8988T (cell line): ENCODE results near the gene LHPP.
"Not testable (repeated sequence)": the region's sequence is repeated elsewhere in the genome, so short reads cannot be mapped to it uniquely, and the experiment has no call there.

Experiments
- DNase-seq: peaks from one replicate; pipeline ENCODE4 v3.0.0; 2011

The LHPP gene

GRCh38 chr10:124539935-124540641 is 78.5 kb downstream of the LHPP start:
- peak; percentile 91 for DNase-seq

DNA sequence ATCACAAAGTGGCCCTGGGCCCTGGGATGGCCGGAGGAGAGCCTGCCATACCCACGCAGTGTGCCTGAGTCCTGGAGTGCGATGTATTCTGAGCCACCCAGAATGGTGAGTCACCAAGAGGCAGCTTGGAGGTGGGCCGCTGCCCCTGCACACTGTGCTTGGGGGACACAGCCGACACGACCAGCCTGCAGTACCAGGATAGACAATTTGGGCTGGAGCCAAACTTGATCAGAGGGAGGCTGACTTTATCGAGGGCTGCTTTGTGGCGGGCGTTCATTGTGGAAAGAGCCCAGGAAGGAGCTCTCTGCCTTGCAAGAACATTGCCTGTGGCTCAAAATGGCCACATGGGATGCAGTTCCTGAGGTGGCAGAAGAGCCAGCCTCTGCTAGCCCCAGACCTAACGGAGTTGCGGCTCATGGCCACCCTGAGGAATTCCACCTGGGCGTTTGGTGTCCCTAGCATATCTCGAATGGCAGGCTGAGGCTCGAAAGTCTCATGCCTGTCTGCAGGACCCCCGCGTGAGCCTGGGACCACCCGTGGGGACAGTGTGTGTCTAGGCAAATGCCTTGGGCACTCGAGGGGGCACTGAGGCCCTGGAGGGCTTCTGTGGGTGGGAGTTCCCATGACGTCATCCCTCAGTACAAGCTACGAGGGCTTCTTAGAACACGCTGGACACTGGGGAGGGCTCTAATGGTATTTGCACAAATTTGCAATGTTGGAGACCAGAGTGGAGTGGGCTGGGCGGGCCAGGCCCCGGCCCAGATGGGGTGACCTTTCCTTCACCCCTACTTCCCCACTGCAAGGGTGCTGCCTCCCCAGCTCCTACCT is 79.7 kb downstream of the LHPP start:
- no peak for DNase-seq

GRCh38 chr10:124542336-124542735 is 80.7 kb downstream of the LHPP start:
- DNase-seq, result no peak

DNA sequence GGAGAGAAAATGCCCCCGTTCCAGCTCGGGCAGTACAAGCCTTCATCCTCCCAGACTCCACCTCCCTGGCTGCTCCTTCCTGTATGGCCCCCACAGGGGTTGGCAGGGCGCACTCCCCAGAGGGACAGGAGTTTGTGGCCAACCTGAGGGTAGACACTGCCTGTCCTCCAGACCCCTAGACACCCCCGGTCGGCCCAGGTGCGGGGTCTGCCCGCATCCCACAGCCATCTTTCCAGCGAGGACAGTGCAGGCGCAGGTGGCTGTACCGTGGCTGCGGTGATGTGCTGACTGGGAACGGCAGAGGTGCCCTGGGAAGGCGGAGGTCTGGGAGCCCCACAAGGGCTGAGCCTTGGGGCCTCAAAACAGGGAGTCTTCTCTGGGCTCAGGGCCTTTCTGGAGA is 81.5 kb downstream of the LHPP start:
- DNase-seq, result no peak

DNA sequence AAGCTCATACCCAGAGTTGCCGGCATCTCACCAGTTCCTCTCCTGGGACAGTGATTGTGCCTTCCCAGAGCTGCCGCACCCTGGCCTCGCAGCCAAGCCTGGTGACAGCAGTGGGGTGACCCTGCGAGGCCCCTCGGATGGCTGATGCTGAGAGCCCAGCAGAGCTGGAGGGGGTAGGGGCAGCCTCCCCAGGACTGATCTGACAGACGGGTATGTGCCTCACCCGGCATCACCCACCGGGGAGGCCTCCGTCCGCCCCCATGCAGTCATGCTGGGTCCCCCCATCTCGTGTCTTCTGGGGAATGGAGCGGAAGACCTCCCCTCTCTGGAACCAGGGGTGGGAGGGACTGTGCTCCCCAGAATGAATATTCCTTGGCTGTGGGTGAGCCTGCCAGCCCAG is 82.3 kb downstream of the LHPP start:
- no peak for DNase-seq

DNA sequence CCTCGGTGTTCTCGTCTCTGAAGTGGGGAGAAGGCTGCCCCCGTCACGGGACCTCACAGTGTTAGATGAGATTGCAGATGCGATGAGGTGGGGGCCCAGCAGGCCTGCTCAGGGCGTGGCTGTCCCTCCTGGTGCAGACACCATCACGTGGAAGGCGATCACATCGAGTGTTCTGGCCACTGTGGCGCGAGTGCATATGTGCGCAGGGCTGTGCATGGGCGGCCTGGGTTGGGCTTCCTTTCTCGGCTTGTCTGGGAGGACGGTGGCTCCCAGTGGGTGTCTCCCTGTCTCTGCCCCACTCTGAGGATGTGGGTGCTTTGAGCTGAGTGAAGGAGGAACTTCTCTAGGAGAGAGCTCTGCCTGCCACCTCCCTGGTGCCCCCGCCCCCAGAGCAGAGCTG is 83.1 kb downstream of the LHPP start:
- no peak for DNase-seq

DNA sequence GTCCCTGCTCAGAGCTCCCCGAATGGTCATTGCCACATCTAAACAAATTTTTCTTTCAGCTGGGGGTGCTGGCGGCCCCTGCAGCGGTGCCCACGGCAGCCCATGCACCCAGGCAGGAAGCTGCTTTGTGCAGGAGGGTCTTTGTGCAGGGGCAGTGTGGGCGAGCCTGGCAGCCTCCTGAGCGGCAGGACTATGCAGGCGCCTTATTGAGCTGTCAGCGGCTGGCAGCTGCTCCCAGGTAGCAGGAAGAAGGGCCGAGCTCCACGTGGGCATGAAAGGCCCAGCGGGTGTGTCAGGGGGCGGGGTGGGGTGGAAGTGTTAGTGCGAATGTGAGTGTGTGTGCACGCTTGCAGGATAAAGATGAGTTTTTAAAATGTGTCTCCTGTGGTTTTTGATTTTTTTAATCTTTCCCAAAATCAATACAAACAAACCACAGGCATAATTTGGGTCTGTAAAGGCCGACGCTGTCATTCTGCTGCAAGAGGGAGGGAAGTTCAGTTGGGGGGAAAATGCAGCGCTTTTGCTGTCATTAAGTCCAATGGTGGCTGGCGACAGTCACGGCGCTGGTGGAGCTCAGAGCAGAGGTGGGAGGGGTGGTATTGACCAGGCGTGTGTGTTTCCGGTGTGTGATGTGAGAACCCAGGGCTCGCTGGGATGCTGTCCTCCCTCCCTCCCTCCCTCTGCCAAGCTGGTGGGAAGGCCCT is 83.9 kb downstream of the LHPP start:
- no peak for DNase-seq

- DNase-seq, result no peak
Measured at GRCh38 chr10:124546055-124546369, 84.4 kb downstream of the LHPP start.

DNA sequence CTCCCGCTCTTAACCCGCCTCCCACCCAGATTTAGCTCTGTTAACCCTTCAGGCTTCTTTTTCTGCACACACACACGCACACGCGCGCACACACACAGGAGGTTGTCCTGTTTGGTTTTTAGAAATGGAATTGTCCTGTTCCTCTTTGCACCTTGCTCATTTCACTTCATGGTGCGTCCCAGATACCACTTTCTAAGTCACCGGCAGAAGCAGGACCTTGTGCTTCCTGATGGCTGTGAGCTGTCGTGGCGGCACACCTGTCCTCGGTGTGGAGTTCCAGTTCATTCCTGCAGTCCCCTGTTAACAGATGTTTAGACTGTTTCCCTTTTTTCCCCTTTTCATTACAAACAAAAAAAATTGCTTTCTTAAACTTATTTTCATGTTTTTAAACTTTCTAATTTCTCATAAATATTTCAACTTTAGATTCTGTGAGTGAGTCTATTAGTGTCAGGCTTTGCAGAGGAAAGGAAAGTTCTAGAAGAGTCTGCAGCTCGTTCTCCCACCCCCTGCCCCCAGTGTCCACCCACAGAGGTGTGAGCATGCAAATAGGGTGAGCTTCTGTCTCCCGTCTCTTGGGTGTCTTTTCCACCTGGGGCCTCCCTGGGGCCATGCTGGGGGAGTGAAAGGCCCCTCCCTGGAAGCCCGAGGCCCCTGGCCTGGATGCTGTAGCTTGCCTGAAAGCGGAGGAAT is 85.5 kb downstream of the LHPP start:
- DNase-seq, result no peak

DNA sequence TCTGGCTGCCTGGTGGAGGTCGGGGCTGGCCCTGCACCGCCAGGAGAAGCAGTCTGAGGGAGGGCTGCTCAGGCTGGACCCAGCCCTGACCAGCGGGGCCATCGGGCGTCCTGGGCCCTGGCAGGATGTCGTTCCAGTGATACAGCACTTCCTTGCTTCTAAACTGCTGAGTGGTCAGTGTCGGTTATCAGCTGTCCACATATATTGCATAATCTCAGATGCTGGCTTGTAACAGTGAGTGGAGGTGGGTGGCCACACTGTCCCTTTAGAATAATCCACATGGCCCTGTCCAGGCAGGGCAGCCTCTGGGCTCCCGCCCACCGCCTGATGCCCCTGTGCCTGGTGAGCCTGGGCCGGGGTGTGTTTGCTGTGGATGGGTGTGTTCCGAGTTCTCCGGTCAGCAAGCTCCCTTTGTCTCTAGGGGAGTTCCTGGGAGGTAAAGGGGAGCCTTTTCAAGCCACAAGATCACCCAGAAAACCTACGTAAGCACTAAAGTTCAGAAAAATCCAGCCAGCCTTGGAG is 86.1 kb downstream of the LHPP start:
- DNase-seq, result no peak

GRCh38 chr10:124549171-124549570 is 87.5 kb downstream of the LHPP start:
- DNase-seq, result not testable (repeated sequence)

DNA sequence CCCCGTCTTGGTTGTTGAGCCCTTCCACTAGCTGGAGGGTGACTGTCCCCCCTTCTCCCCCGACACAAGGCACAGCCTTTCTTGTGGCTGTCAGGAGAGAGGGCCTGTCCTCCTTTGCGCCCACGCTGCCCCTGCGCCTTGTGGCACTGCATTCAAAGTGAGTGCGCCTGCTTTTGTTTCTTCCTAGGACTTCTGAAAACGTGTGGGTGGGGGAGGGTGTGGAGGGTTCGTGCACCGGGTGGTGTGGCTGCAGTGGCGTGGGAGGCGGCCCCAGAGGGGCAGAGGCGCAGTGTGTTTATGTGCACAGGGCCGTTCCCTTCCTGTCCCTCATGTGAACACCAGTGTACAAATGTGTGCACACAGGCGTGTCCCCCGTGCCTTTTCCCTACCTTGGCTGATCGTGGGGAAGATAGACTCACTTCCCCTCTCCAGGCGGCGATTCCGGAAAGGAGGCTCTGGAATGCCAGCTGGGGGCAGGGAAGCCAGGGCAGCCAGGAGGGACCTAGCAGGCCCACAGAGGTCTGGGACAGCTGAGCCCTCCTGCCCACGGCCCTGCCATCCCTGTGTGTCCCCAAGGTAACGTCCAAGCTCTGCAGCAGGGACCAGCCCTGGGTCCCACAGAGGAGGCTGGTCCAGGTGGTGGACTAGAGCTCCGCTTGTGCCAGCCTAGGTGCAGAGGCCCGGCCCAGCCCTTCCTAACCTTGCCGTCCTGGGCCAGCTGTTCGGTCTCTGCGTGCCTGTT is 88.8 kb downstream of the LHPP start:
- DNase-seq, result no peak

- no peak for DNase-seq
Measured at GRCh38 chr10:124551097-124551496, 89.5 kb downstream of the LHPP start.

GRCh38 chr10:124551755-124552154 is 90.1 kb downstream of the LHPP start:
- DNase-seq, result no peak

- DNase-seq, result no peak
Measured at GRCh38 chr10:124552691-124553276, 91.2 kb downstream of the LHPP start.

- DNase-seq, result no peak
Measured at GRCh38 chr10:124554085-124554858, 92.6 kb downstream of the LHPP start.

- DNase-seq, result no peak
Measured at GRCh38 chr10:124557167-124557566, 95.5 kb downstream of the LHPP start.

DNA sequence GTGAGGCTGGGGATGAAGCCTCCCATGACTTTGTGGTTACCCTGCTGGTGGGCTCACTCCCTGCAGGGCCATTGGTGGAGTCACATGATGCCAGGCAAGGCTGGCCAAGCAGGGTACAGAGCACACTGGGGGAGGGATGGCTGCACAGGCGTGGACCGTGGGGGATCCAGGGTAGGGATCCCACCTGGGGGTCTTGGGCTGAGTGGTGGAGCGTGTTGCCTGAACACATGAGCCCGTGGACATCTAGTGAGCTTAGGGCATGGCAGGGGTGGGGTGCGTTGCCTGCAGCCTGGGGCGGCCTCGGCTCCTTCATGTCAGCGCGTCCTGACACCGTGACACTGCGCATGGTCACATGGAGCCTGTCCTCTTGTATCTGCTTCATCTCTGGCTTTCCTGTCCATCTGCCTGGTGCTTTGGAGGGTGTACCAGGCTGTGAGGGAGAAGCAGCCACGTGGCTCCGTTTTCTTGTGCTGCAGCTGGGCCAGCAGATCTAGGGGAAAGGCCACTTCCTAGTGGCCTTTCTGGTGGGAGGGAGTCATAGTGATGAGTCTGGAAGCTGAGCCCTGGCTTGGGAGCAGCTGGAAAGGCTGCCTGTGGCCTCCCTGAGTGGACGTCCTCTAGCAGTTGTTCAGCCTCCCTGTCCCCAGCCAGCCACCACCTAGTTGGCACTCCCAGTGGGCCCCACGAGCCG is 96.2 kb downstream of the LHPP start:
- DNase-seq, result no peak

GRCh38 chr10:124558339-124559321 is 97.0 kb downstream of the LHPP start:
- DNase-seq, result no peak
